Heart right ventricle (tissue), 16 donors: ENCODE results near the gene NDUFA8. TPM values are rescaled to one million over a fixed set of nuclear protein-coding genes. Genes with fewer than 3 reads are reported as not detected.

ENCODE experiments used
- ATAC-seq, 8 donors: fragments of 200-7000 bp; cut with Tn5 transposase; one replicate each; pipeline ENCODE4 v1.9.1; 2020; ENCODE audit warnings: mild to moderate bottlenecking in 8 of 8, moderate library complexity in 8 of 8, moderate number of reproducible peaks in 1 of 8
- DNase-seq, 2 donors: peaks; one replicate each; pipeline ENCODE4 v3.0.0-alpha.2; 2020
- H3K27ac ChIP-seq, 10 donors: fragments of 200-600 bp; sonication (generic) in 2 of 10; one replicate each; pipeline versions ENCODE4 v1.5.0 to v1.8.0; 2020 to 2022; ENCODE audit warnings: mild to moderate bottlenecking in 3 of 10
- H3K27me3 ChIP-seq, 7 donors: fragments of 200-600 bp; one replicate each; pipeline ENCODE4 v1.8.0; 2021 to 2022; ENCODE audit warnings: mild to moderate bottlenecking in 2 of 7
- H3K36me3 ChIP-seq, 9 donors: fragments of 200-600 bp; sonication (generic) in 1 of 9; one replicate each; pipeline versions ENCODE4 v1.5.0 to v1.8.0; 2020 to 2022; ENCODE audit warnings: mild to moderate bottlenecking in 2 of 9
- H3K4me1 ChIP-seq, 9 donors: fragments of 200-600 bp; sonication (generic) in 1 of 9; one replicate each; pipeline versions ENCODE4 v1.5.0 to v1.8.0; 2020 to 2022; ENCODE audit warnings: mild to moderate bottlenecking in 4 of 9
- H3K4me3 ChIP-seq, 10 donors: fragments of 200-600 bp; sonication (generic) in 2 of 10; one replicate each; pipeline versions ENCODE4 v1.5.0 to v1.8.0; 2020 to 2022; ENCODE audit warnings: mild to moderate bottlenecking in 7 of 10, moderate library complexity in 2 of 10
- H3K9me3 ChIP-seq, 11 donors: fragments of 200-600 bp in 10 of 11; sonication (generic) in 2 of 11; one replicate each; pipeline versions ENCODE4 v1.5.0 to v1.8.0; 2013 to 2022; ENCODE audit warnings: mild to moderate bottlenecking in 2 of 11, control low read depth in 1 of 11, moderate library complexity in 1 of 11
- CTCF ChIP-seq, 9 donors: fragments of 200-600 bp; sonication (generic) in 2 of 9; IDR thresholded peaks; one replicate each; pipeline versions ENCODE4 v1.5.0 to v1.8.0; 2021 to 2022; ENCODE audit warnings: antibody characterized with exemption in 9 of 9, mild to moderate bottlenecking in 5 of 9, moderate library complexity in 1 of 9
- WGBS, 2 donors: extraction: QIAGEN DNeasy Blood & Tissue Kit; methylation state at CpG; one replicate each; pipeline ENCODE4 v1.1.7; 2013; ENCODE audit warnings: inconsistent platforms in 1 of 2; 5-methylcytosine and 5-hydroxymethylcytosine counted together
- intact Hi-C, 10 donors: fragments of 100-400 bp; cut with DNase I; formaldehyde crosslinking; loops; one replicate each; pipeline versions ENCODE4 v1.11.1 to v1.14.2; 2022
- polyA plus RNA-seq, 2 donors: library from polyadenylated mRNA; stranded (reverse); fragments of 200-250 nt; gene quantifications; one replicate each; pipeline ENCODE4 v1.2.3, GENCODE V29; 2013
- total RNA-seq, 10 donors: library from RNA; stranded (reverse); fragmentation: NEBNext Ultra II Directional in 3 of 10; extraction: Animal tissue kit (Norgen Biotek cat#: 25700) in 3 of 10; gene quantifications; one replicate each; pipeline versions ENCODE4 v1.2.1 to v1.2.4, GENCODE V29; 2021 to 2023
- donor health status: Arrhythmogenic right ventricular cardiomyopathy.
- donor health status: ischemic (EF 13 %, LVEDD 7.1; RV severe dilation, severe dysfunction).
- donor health status: healthy with polysubstance abuse.
- donor health status: DM: no; HTN: yes; CAD: no.
- donor health status: DM: no; HTN: no; CAD: no.
- donor health status: ischemic (EF 25% LVEDD 6.9; RV normal size, moderate dysfunction).
- donor health status: ischemic (EF 25% LVEDD 5.7; RV mildly dilated, moderate dysfunction).
- donor health status: healthy.
- donor health status: DM: yes; HTN: yes; CAD: no.
- donor health status: Ischemic cardiomyopathy.
- donor health status: ischemic (EF 35%, LVEDD 5.7; RV mildly dilated, moderate dysfunction).
- donor health status: nonischemic (EF 11% LVEDD 7.7; RV severe dilation, severe dysfunction).
- donor health status: DM: yes; HTN: yes; CAD: no.
- donor health status: PGD.
- donor health status: ischemic (EF 29% LVEDD 5.4; RV normal size, mild dysfunction).
- donor health status: nonischemic (EF 23%, LVEDD 6.1; RV moderate dilation, normal function).

The NDUFA8 gene
- total and polyA plus RNA-seq, 12 donors, result 222 to 739 (median 313) TPM

DNA sequence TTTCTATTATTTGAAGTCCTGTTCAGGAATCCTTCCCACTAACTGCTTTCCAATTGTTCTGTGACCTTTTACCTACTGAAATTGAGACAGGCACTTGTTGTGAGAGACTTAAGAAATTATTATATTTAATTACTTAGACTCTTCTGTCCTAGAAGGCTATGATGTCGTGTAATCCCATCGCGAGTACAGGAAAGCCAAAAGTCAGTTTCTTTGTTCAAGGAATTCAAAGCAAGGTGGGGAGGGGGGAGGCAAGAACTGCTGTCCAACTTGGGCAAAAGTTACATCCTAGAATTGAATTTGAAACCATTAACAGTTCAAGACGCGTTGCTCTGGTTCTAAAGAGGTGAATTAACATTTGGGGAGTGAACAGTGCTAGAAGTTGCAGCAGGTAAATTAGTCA is 17.9 kb downstream of the NDUFA8 start:
- peak overlapping the region in 9 of 10 donors; percentile 5 to 80 (median 57) for H3K27ac ChIP-seq

DNA sequence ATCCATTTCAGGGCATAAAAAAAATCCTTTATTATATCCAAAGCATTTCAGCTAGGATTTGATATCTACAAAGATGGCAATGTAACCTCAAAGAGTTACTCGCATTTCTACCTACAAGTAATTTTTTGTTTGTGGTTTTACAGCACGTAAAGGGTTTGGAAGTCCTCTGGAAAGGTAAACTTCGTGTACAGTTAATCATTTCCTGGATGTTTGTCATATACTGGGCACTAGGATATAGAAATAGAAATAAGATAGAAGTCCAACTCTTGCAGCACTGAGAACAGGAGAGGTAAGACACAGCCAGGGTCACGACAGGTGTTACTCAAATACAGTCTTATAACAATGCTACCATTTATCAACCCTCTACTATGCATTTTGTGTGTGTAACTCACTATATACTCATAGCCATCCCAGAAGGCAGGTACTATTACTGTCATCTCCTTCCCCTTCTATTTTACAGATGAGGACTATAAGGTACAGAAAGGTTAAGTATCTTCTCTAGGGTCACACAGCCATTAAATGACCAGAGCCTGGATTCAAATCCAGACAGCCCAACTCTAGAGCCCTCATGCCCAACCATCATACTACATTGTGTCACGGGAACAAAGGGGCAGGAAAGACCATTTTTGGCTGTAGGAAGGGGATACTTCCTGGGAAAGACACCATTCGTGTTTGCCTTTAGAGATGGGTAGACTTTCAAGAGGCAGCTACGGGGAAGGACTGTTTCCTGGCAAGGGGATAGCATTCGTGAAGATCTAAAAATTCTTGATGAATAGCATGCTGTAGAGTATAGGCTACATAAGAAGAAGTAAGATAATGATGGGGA is 19.0 kb downstream of the NDUFA8 start:
- Histone ChIP-seq H3K27ac (peak overlapping the region in 8 of 10 donors; percentile 34 to 80 (median 60)), H3K27me3 (no peaks in the 10 kb centered on the region), H3K36me3 (peaks cover 0 to 46% (median 10%) of the 10 kb centered on the region in 9 donors), H3K4me3 (no peak overlapping the region), H3K9me3 (no peaks in the 10 kb centered on the region), H3K4me1 (peaks cover 2 to 67% (median 34%) of the 10 kb centered on the region in 9 donors)
- intact Hi-C loops, result loop anchor here in 1 of 10 donors (10.0 kb wide), 1 partner anchor 124 kb away; the partner anchor contains the start of genes MRRF and RBM18
- TF ChIP-seq CTCF (IDR thresholded peaks at IDR 0.05), result no peak
- 74 to 76% methylated on average over 8 of the region's 8 CpGs for WGBS, 2 donors
- ATAC-seq (no peak), DNase-seq (no peak)

More for the DNA sequence above, 17.9 kb downstream of the NDUFA8 start:
- H3K4me3 ChIP-seq, result no peak overlapping the region
- peaks cover 2 to 67% (median 34%) of the 10 kb centered on the region in 9 donors for H3K4me1 ChIP-seq
- no peak for DNase-seq
- H3K27me3 ChIP-seq, result no peaks in the 10 kb centered on the region
- intact Hi-C loops, result loop anchor here in 2 of 10 donors (2.0 to 10.0 kb wide), 2 partner anchors 13 to 123 kb away; partner anchors contain the start of genes MRRF (in 1 of the 2) and RBM18 (in 1 of the 2)
- WGBS, 2 donors, result 65 to 73% methylated on average over 5 of the region's 5 CpGs
- peaks cover 0 to 57% (median 17%) of the 10 kb centered on the region in 9 donors for H3K36me3 ChIP-seq
- peak in 7 of 8 donors; percentile 42 to 78 (median 57) for ATAC-seq
- no peaks in the 10 kb centered on the region for H3K9me3 ChIP-seq
- no peak for TF ChIP-seq CTCF (IDR thresholded peaks at IDR 0.05)

GRCh38 chr9:122138560-122139268 is 20.9 kb downstream of the NDUFA8 start:
- Histone ChIP-seq H3K4me3 (no peak overlapping the region), H3K27ac (no peak overlapping the region), H3K36me3 (peaks cover 0 to 27% (median 0%) of the 10 kb centered on the region in 9 donors), H3K4me1 (peaks cover 0 to 64% (median 40%) of the 10 kb centered on the region in 9 donors), H3K9me3 (no peaks in the 10 kb centered on the region), H3K27me3 (no peaks in the 10 kb centered on the region)
- intact Hi-C loops, result loop anchor here in 2 of 10 donors (10.0 kb wide), 2 partner anchors 96 to 126 kb away; partner anchors contain the start of genes MRRF (in 1 of the 2) and RBM18 (in 1 of the 2)
- WGBS, 2 donors, result 71 to 72% methylated on average over 10 of the region's 10 CpGs
- no peak for DNase-seq
- TF ChIP-seq CTCF (IDR thresholded peaks at IDR 0.05), result no peak
- ATAC-seq, result no peak

- intact Hi-C loops, result loop anchor here in 2 of 10 donors (10.0 kb wide), 2 partner anchors 99 to 129 kb away; partner anchors contain the start of genes MRRF (in 1 of the 2) and RBM18 (in 1 of the 2)
- Histone ChIP-seq H3K4me3 (no peak overlapping the region), H3K4me1 (peaks cover 9 to 57% (median 43%) of the 10 kb centered on the region in 9 donors), H3K36me3 (no peaks in the 10 kb centered on the region), H3K27me3 (peaks cover 0 to 7% (median 0%) of the 10 kb centered on the region in 7 donors), H3K9me3 (no peaks in the 10 kb centered on the region), H3K27ac (no peak overlapping the region)
- TF ChIP-seq CTCF (IDR thresholded peaks at IDR 0.05), result no peak
- ATAC-seq, result no peak
- no peak for DNase-seq
- 93 to 95% methylated on average over 7 of the region's 7 CpGs for WGBS, 2 donors
These were observed 24.1 kb downstream of the NDUFA8 start for GRCh38 chr9:122135529-122135859.
